HL-60 (cell line): ENCODE results near the gene CMYA5.

ENCODE experiments used
- DNase-seq, 2 experiments: peaks; one replicate each; pipeline ENCODE4 v3.0.0-alpha.2; 2010 to 2020; ENCODE audit warnings: low read depth in 1 of 2, low spot score in 1 of 2
- H3K27ac ChIP-seq: fragments of 250-450 bp; sonication (Bioruptor Pico); replicated peaks from 2 replicates; pipeline ENCODE4 v1.5.1; 2020; ENCODE audit warnings: mild to moderate bottlenecking, moderate library complexity
- H3K27me3 ChIP-seq: fragments of 250-450 bp; sonication (Bioruptor Pico); 2 replicates; pipeline ENCODE4 v1.5.1; 2021; ENCODE audit warnings: mild to moderate bottlenecking, moderate library complexity; ENCODE audit not compliant: insufficient read depth, poor library complexity, severe bottlenecking
- H3K4me3 ChIP-seq: replicated peaks from 2 replicates; pipeline ENCODE4 v1.5.1; 2011; ENCODE audit warnings: mild to moderate bottlenecking, control low read depth, low read length; ENCODE audit not compliant: insufficient read depth
- GABPA ChIP-seq: IDR thresholded peaks from 2 replicates; pipeline ENCODE4 v1.6.1; 2012; ENCODE audit warnings: low read depth
- POLR2AphosphoS5 ChIP-seq: IDR thresholded peaks from 2 replicates; pipeline ENCODE4 v1.6.1; 2012; ENCODE audit warnings: low read depth
- SPI1 ChIP-seq: IDR thresholded peaks from 2 replicates; pipeline ENCODE4 v1.6.1; 2012; ENCODE audit warnings: low read depth, mild to moderate bottlenecking, borderline replicate concordance
- TF ChIP-seq, protein P1 (sequence below): IDR thresholded peaks from 2 replicates; pipeline ENCODE4 v1.6.1; 2012; ENCODE audit warnings: low read depth; ENCODE audit not compliant: insufficient replicate concordance
- TF ChIP-seq, protein P2 (sequence below): IDR thresholded peaks from one replicate; pipeline ENCODE4 v1.5.1; 2011; ENCODE audit warnings: low read length, control low read depth, inconsistent platforms; ENCODE audit not compliant: insufficient read depth

CMYA5 gene

DNA sequence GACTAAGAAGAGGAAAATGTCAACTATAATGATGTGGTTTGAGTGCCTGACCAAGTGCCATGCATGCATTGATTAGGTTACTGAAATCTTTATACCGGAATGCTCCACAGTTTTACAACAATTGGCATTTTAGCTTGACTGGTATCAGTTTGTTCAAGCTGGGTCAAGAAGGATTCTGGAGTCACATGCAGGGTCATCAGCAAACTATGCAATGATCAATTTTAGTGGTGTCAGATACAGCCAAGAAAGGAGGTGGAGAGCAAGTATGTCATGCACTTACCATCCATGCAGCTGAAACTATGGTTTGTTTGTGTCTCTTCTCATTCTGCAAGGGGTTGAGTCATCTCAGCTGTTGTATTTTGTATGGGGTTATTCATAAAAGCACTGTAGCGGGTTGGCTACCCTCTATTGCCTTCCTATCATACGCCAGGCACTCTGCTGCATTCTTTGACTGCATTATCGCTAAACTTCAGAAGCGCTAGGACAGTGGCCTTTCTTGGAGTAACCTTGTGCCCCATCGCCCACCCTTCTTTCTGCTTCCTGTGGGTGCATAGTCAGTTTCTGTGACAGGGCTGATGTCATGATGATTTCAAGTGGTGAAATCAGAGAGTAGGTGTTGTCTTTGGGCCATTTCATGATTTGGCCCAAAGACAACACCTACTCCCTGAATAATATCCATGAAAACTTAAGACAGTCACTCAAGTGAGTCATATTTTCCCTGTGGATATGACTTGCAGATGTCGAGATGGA is 156.0 kb downstream of the CMYA5 start:
- DNase-seq, result no peak
- no peak for TF ChIP-seq POLR2AphosphoS5
- TF ChIP-seq, protein P1, sequence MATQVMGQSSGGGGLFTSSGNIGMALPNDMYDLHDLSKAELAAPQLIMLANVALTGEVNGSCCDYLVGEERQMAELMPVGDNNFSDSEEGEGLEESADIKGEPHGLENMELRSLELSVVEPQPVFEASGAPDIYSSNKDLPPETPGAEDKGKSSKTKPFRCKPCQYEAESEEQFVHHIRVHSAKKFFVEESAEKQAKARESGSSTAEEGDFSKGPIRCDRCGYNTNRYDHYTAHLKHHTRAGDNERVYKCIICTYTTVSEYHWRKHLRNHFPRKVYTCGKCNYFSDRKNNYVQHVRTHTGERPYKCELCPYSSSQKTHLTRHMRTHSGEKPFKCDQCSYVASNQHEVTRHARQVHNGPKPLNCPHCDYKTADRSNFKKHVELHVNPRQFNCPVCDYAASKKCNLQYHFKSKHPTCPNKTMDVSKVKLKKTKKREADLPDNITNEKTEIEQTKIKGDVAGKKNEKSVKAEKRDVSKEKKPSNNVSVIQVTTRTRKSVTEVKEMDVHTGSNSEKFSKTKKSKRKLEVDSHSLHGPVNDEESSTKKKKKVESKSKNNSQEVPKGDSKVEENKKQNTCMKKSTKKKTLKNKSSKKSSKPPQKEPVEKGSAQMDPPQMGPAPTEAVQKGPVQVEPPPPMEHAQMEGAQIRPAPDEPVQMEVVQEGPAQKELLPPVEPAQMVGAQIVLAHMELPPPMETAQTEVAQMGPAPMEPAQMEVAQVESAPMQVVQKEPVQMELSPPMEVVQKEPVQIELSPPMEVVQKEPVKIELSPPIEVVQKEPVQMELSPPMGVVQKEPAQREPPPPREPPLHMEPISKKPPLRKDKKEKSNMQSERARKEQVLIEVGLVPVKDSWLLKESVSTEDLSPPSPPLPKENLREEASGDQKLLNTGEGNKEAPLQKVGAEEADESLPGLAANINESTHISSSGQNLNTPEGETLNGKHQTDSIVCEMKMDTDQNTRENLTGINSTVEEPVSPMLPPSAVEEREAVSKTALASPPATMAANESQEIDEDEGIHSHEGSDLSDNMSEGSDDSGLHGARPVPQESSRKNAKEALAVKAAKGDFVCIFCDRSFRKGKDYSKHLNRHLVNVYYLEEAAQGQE, result no peak
- TF ChIP-seq, protein P2, sequence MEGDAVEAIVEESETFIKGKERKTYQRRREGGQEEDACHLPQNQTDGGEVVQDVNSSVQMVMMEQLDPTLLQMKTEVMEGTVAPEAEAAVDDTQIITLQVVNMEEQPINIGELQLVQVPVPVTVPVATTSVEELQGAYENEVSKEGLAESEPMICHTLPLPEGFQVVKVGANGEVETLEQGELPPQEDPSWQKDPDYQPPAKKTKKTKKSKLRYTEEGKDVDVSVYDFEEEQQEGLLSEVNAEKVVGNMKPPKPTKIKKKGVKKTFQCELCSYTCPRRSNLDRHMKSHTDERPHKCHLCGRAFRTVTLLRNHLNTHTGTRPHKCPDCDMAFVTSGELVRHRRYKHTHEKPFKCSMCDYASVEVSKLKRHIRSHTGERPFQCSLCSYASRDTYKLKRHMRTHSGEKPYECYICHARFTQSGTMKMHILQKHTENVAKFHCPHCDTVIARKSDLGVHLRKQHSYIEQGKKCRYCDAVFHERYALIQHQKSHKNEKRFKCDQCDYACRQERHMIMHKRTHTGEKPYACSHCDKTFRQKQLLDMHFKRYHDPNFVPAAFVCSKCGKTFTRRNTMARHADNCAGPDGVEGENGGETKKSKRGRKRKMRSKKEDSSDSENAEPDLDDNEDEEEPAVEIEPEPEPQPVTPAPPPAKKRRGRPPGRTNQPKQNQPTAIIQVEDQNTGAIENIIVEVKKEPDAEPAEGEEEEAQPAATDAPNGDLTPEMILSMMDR, result no peak
- TF ChIP-seq SPI1, result no peak
- no peak for TF ChIP-seq GABPA
- no peak overlapping the region for H3K27ac ChIP-seq
- H3K4me3 ChIP-seq, result no peak overlapping the region
- no peaks in the 10 kb centered on the region for H3K27me3 ChIP-seq

DNA sequence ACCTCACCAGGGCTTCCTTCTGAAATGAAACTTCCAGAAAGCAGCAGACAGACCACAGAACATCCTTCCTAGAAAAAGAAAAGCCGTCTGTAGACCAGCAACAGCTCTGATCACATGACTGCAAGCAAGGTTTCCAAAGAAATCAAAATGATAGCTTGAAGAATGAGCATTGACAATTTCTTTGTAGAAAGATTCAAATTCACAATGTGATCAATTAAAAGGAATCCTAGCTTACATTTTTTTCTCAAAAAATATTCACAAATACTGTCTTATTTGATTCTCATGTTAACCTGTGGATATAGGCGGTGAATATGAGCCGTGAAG is 156.5 kb downstream of the CMYA5 start:
- no peak overlapping the region for H3K4me3 ChIP-seq
- TF ChIP-seq, protein P1, result no peak
- TF ChIP-seq, protein P2, result no peak
- TF ChIP-seq SPI1 (no peak), GABPA (no peak), POLR2AphosphoS5 (no peak)
- no peaks in the 10 kb centered on the region for H3K27me3 ChIP-seq
- no peak overlapping the region for H3K27ac ChIP-seq
- no peak for DNase-seq

DNA sequence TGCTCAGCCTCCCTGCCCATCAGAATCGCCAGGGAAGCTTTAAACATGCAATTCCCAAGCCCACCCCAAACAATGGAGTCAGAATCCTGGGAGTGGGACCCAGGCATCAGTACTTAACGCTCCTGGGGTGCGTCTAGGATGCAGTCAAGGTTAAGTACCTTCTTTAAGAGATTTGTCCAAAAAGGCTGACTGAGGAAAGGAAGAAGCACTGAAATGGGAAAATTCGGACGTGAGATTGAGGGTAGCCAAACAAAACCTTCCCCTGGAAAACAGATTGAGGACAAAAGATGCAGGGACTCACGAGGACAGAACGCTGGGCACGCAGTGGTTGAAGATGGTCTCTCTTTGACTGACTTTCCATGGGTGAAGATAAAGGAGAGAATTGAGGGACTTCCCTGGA is 157.9 kb downstream of the CMYA5 start:
- H3K27me3 ChIP-seq, result no peaks in the 10 kb centered on the region
- TF ChIP-seq, protein P1, result no peak
- no peak for TF ChIP-seq GABPA
- no peak for DNase-seq
- H3K4me3 ChIP-seq, result no peak overlapping the region
- H3K27ac ChIP-seq, result no peak overlapping the region
